HL-60 (cell line): Measurements from ENCODE around the gene MRPL17.

Experiments used
- CTCF ChIP-seq: IDR thresholded peaks from one replicate; pipeline ENCODE4 v1.5.1; 2011; ENCODE audit warnings: low read length, control low read depth, inconsistent platforms; ENCODE audit not compliant: insufficient read depth
- POLR2AphosphoS5 ChIP-seq: IDR thresholded peaks from 2 replicates; pipeline ENCODE4 v1.6.1; 2012; ENCODE audit warnings: low read depth

DNA sequence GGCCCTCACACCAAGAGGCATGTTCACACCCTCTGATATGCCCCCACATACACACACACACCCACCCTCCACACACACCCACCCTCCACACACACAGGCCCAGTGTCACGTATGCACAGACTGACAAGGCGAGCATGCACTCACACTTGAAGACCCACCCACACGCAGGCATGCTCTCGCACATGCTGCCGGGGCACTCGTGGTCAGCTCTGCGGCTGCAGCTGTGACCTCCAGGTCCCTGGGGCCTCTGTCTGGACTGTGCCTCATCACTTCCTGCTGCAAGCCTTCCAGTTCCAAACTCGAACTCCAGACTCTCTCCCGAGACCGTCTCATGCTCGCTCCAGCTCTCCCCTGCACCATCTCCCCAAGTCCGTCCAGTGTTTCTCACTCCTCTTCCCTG, 37.1 kb downstream of the MRPL17 start:
- TF ChIP-seq CTCF (no peak), POLR2AphosphoS5 (no peak)
